Ovary (tissue), 9 donors: Measurements from ENCODE around the gene LYL1. TPM values are rescaled to one million over a fixed set of nuclear protein-coding genes. Genes with fewer than 3 reads are reported as not detected.
A peak's percentile ranks its signal among the peaks of the same experiment; 100 is the strongest.

Experiments used
- DNase-seq, 5 donors: peaks; one replicate each; pipeline ENCODE4 v3.0.0-alpha.2; 2019 to 2020
- H3K27ac ChIP-seq, 2 donors: fragments of 200-600 bp; one replicate each; pipeline versions ENCODE4 v1.5.1 to v1.8.0; 2019 to 2022
- H3K27me3 ChIP-seq: fragments of 200-600 bp; one replicate; pipeline ENCODE4 v1.8.0; 2022
- H3K36me3 ChIP-seq: fragments of 200-600 bp; sonication (generic); one replicate; pipeline ENCODE4 v1.5.1; 2019
- H3K4me1 ChIP-seq: one replicate; pipeline ENCODE4 v1.8.1; 2013; ENCODE audit warnings: mild to moderate bottlenecking, moderate library complexity; ENCODE audit not compliant: insufficient read depth
- H3K4me3 ChIP-seq: fragments of 200-600 bp; sonication (generic); one replicate; pipeline ENCODE4 v1.5.1; 2017
- H3K9me3 ChIP-seq, 2 donors: fragments of 200-600 bp in 1 of 2; sonication (generic) in 1 of 2; one replicate each; pipeline versions ENCODE4 v1.5.1 to v1.8.1; 2013 to 2019; ENCODE audit warnings: mild to moderate bottlenecking in 1 of 2, moderate library complexity in 1 of 2
- EP300 ChIP-seq: sonication (generic); formaldehyde crosslinking; IDR thresholded peaks from one replicate; pipeline ENCODE4 v1.6.1; 2017; ENCODE audit warnings: antibody characterized with exemption
- POLR2A ChIP-seq: fragments of 450-650 bp; IDR thresholded peaks from one replicate; pipeline ENCODE4 v1.6.1; 2017; ENCODE audit warnings: antibody characterized with exemption, mild to moderate bottlenecking, moderate library complexity
- WGBS, 3 donors: extraction: QIAGEN DNeasy Blood & Tissue Kit in 1 of 3; methylation state at CpG; one replicate each; pipeline versions ENCODE4 v1.1.5 to v1.1.7; 2013 to 2017; 5-methylcytosine and 5-hydroxymethylcytosine counted together
- intact Hi-C, 4 donors: fragments of 100-400 bp; cut with DNase I; formaldehyde crosslinking; loops; one replicate each; pipeline versions ENCODE4 v1.11.0 to v1.15.1; 2022 to 2023
- polyA plus RNA-seq, 2 donors: library from polyadenylated mRNA; stranded (reverse); fragments of 200-250 nt in 1 of 2; fragments of 350-450 nt in 1 of 2; fragmentation: Illumina TruSeq in 1 of 2; extraction: RNeasy Lipid Tissue Mini Kit (QIAGEN cat#74804) in 1 of 2; gene quantifications; one replicate each; pipeline ENCODE4 v1.2.3, GENCODE V29; 2013 to 2014
- total RNA-seq, 7 donors: library from RNA; depleted of rRNA in 2 of 7; stranded (reverse); fragments of >200 nt in 2 of 7; fragmentation: NEBNext Ultra II Directional in 3 of 7; extraction: Animal tissue kit (Norgen Biotek cat#: 25700) in 3 of 7; gene quantifications; one replicate each; pipeline versions ENCODE4 v1.1.0 to v1.2.4, GENCODE V29; 2016 to 2023
- TF ChIP-seq, protein P1 (sequence below), 3 donors: fragments of 450-650 bp in 2 of 3; fragments of 200-600 bp in 1 of 3; IDR thresholded peaks; one replicate each; pipeline versions ENCODE4 v1.5.1 to v1.8.0; 2016 to 2022; ENCODE audit warnings: antibody characterized with exemption in 3 of 3, mild to moderate bottlenecking in 1 of 3
- donor health status: DM: no; HTN: no; CAD: no; lungs with moderate emphysema.
- donor health status: DM: no; HTN: no; CAD: no.
- donor health status: Bipolar disorder and iron deficiency.
- donor health status: DM: yes; HTN: yes; CAD: no.
- donor health status: DM: no; HTN: no; CAD: no.
- donor health status: DM: yes; HTN: yes; CAD: no.

Gene LYL1
- total and polyA plus RNA-seq, 9 donors = 0.90 to 7.4 (median 5.0) TPM

DNA sequence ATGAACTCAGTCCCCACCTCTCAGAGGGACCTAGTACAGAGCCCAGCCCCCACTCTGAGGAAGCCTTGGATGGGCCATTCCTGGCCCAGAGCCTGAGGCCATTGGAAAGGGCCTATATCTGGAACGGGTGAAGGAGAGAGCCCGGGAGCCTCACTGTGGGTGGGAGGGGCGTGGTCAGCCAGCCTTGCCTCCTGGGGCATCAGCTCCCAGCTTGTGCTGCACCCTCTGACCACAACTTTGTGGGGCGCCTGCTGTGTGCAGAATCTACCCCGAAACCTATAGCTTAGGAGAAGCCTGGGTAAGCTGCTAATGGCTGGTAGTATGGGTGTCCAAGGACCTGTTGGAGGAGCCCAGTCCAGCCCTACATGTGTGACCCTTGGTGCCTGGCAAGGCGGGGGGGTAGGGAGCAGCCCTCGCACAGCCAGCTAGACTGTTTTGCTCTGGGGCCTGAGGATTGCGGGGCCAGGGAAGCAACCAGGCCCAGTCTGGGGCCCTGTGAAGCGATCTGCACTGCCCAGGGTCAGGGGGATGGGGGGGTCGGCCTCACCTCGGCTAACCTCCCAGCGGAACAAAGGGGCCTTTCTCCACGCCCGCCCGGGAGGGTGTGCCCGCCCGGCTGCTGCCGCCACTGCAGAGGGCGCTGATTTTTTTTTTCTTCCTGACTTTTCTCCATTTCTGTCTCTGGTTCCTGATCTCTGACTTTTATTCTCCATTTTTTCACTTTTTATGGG lies 42.3 kb downstream of the LYL1 start:
- no peaks in the 10 kb centered on the region for H3K9me3 ChIP-seq
- DNase-seq = peak; percentile 54 to 77 (median 70)
- H3K27me3 ChIP-seq = no peaks in the 10 kb centered on the region
- H3K4me1 ChIP-seq = peaks cover 72% of the 10 kb centered on the region
- no peaks in the 10 kb centered on the region for H3K36me3 ChIP-seq
- H3K4me3 ChIP-seq = peak overlapping the region; percentile 38
- intact Hi-C loops = loop anchor here (5.0 kb wide), 4 partner anchors 33 to 78 kb away; partner anchors contain the start of gene LYL1 (in 1 of the 4)
- TF ChIP-seq POLR2A = no peak
- TF ChIP-seq, protein P1, sequence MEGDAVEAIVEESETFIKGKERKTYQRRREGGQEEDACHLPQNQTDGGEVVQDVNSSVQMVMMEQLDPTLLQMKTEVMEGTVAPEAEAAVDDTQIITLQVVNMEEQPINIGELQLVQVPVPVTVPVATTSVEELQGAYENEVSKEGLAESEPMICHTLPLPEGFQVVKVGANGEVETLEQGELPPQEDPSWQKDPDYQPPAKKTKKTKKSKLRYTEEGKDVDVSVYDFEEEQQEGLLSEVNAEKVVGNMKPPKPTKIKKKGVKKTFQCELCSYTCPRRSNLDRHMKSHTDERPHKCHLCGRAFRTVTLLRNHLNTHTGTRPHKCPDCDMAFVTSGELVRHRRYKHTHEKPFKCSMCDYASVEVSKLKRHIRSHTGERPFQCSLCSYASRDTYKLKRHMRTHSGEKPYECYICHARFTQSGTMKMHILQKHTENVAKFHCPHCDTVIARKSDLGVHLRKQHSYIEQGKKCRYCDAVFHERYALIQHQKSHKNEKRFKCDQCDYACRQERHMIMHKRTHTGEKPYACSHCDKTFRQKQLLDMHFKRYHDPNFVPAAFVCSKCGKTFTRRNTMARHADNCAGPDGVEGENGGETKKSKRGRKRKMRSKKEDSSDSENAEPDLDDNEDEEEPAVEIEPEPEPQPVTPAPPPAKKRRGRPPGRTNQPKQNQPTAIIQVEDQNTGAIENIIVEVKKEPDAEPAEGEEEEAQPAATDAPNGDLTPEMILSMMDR (IDR thresholded peaks at IDR 0.05) = no peak
- TF ChIP-seq EP300 = no peak
- 16 to 26% (median 19%) methylated on average over 18 to 19 of the region's 19 CpGs for WGBS, 3 donors
- peak overlapping the region; percentile 37 to 51 for H3K27ac ChIP-seq

DNA sequence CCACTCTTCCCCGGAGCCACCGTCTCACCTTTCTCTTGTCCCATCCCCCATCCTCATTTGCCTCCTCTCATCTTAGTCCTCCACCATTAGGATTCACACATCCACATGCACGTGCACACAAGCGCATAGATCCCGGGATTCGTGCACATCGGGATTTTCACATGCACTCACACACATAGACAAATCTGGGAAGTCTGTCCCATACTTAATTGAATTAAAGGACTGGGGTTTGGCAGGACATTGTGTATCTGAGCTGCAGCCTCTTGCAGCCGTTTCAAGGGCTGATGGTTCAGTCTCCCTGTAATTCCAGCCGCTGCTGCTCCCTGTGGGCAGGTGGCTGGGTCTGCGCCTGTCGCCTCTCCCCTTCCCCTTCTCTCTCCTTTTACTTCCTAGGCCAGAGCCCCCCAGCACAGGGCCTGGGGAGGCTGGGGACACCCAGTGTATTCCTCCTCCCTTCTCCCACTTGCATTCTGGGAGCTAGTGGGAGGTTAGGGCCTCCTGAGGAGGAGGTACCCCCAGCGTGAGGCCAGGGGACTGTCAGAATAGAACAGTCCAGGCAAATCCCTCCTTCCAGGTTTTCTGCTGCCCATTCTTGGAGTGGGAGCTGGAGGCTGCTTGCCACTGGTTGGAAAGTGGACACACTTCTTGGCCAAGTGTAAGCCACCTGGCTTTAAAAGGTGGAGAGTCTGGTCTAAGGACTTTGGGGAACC lies 43.6 kb downstream of the LYL1 start:
- intact Hi-C loops = loop anchor here in 1 of 4 donors (5.0 to 10.0 kb wide), 2 partner anchors 37 to 54 kb away; no protein-coding TSS in a partner anchor
- no peaks in the 10 kb centered on the region for H3K36me3 ChIP-seq
- no peak for TF ChIP-seq EP300
- TF ChIP-seq, protein P1 (IDR thresholded peaks at IDR 0.05) = no peak
- TF ChIP-seq POLR2A = no peak
- no peaks in the 10 kb centered on the region for H3K9me3 ChIP-seq
- WGBS, 3 donors = 55 to 64% (median 63%) methylated on average over 12 of the region's 12 CpGs
- H3K4me1 ChIP-seq = peaks cover 64% of the 10 kb centered on the region
- no peaks in the 10 kb centered on the region for H3K27me3 ChIP-seq
- no peak for DNase-seq
- peak overlapping the region in 1 of 2 donors; percentile 44 for H3K27ac ChIP-seq
- no peak overlapping the region for H3K4me3 ChIP-seq

DNA sequence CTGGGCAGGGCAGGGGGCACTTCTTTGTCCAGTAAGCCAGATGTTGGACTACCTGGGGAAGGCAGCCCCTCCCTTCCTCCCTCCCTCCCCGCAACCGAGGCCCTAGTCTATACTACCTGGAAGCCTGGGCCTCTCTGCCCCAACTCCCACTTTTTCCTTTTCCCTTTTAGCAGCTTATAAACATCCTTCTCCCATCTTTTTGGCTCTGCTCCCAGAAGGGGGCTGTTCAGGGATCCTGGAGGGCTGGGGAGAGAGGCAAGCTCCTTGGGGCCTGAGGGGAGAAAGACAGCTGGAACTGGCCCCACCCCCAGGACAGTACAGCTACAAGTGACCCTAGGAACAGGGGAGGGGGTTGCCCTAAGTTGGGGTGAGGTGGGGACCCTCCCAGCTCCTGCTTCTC lies 44.9 kb downstream of the LYL1 start:
- H3K4me1 ChIP-seq = peaks cover 63% of the 10 kb centered on the region
- intact Hi-C loops = loop anchor here in 1 of 4 donors (5.0 to 10.0 kb wide), 2 partner anchors 35 to 53 kb away; no protein-coding TSS in a partner anchor
- H3K9me3 ChIP-seq = no peaks in the 10 kb centered on the region
- H3K4me3 ChIP-seq = no peak overlapping the region
- no peaks in the 10 kb centered on the region for H3K27me3 ChIP-seq
- H3K36me3 ChIP-seq = no peaks in the 10 kb centered on the region
- WGBS, 3 donors = 31 to 33% (median 33%) methylated on average over 2 of the region's 2 CpGs
- H3K27ac ChIP-seq = peak overlapping the region; percentile 74 to 95
- no peak for TF ChIP-seq EP300
- TF ChIP-seq POLR2A = no peak
- TF ChIP-seq, protein P1 (IDR thresholded peaks at IDR 0.05) = no peak
- DNase-seq = no peak

DNA sequence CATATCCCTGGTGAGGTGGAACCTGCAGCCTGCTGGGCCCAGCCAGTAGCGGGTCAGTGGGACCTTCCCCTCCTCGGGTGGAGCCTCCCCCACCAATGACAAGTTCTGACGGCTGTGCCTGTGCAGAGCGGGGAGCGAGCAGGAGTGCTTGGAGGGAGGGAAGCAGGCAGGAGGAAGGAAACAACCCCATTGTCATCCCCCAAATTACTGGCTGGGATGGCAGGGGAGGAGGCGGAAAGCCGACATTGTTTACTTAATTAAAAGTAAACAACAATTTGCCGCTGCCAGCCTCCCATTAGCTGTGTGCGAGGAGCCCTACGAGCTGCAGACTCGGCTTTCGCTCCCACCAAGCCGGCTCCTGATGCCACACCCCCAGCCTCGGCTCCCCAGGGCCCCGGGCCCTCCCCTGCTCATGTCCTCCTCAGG lies 45.5 kb downstream of the LYL1 start:
- intact Hi-C loops = loop anchor here in 1 of 4 donors (5.0 to 10.0 kb wide), 2 partner anchors 35 to 52 kb away; no protein-coding TSS in a partner anchor
- 11 to 18% (median 12%) methylated on average over 15 of the region's 15 CpGs for WGBS, 3 donors
- TF ChIP-seq EP300 (no peak), POLR2A (no peak)
- TF ChIP-seq, protein P1 (IDR thresholded peaks at IDR 0.05) = no peak
- no peaks in the 10 kb centered on the region for H3K36me3 ChIP-seq
- H3K4me3 ChIP-seq = no peak overlapping the region
- H3K27ac ChIP-seq = peak overlapping the region; percentile 74 to 95
- H3K27me3 ChIP-seq = no peaks in the 10 kb centered on the region
- no peak for DNase-seq
- H3K4me1 ChIP-seq = peaks cover 67% of the 10 kb centered on the region
- no peaks in the 10 kb centered on the region for H3K9me3 ChIP-seq
